ENCODE results near the gene ENOSF1.

DNA sequence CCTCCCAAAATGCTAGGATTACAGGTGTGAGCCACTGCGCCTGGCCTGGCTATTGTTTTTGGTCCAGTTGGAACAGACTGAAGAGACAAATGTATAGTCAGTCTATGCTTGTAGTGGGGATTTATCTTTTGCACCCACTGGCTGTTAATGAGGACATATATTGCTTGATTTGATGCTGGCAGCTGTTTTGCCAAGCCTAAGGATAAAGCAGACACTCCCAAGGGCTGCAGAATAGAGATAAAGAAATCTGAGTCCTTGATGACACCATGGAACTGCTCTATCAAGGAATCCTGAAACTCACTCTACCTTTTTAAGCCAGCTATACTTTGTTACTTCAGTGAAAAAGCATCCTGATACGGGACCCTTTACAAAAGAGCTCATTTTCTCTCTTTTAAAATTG is 43.1 kb upstream of the ENOSF1 start:
- TF ChIP-seq CTCF (IDR thresholded peaks at IDR 0.05) (no peak), POLR2A (IDR thresholded peaks at IDR 0.05) (no peak)
